Nephron (organoid): ENCODE data around the gene EPHA4.
A peak's percentile ranks its signal among the peaks of the same experiment; 100 is the strongest.

Experiments used
- H3K27ac Mint-ChIP-seq, 3 experiments: 2 replicates each; pipeline ENCODE4 v1.8.0; 2020; ENCODE audit warnings: mixed read lengths in 3 of 3, mild to moderate bottlenecking in 2 of 3, moderate library complexity in 1 of 3
- H3K27me3 Mint-ChIP-seq: 2 replicates; pipeline ENCODE4 v1.8.0; 2021; ENCODE audit warnings: low read depth, mild to moderate bottlenecking, moderate library complexity, mixed read lengths
- H3K36me3 Mint-ChIP-seq: 2 replicates; pipeline ENCODE4 v1.8.0; 2020; ENCODE audit warnings: low read depth, mixed read lengths
- H3K4me1 Mint-ChIP-seq: 2 replicates; pipeline ENCODE4 v1.8.0; 2020; ENCODE audit warnings: mixed read lengths
- H3K4me3 Mint-ChIP-seq, 3 experiments: 2 replicates each; pipeline ENCODE4 v1.8.0; 2020; ENCODE audit warnings: mild to moderate bottlenecking in 3 of 3, mixed read lengths in 3 of 3, moderate library complexity in 2 of 3
- H3K9me3 Mint-ChIP-seq: 2 replicates; pipeline ENCODE4 v1.8.0; 2020; ENCODE audit warnings: mixed read lengths
- CTCF ChIP-seq, 3 experiments: fragments of 200-600 bp; sonication (generic); IDR thresholded peaks; one replicate each; pipeline ENCODE4 v1.5.0; 2021; ENCODE audit warnings: antibody characterized with exemption in 3 of 3; ENCODE audit not compliant: unreplicated experiment in 3 of 3

Gene EPHA4

GRCh38 chr2:221505605-221506004 lies 66.5 kb downstream of the EPHA4 start:
- no peak for TF ChIP-seq CTCF (IDR thresholded peaks at IDR 0.05; ENCODE audit: unreplicated experiment in 3 of 3)
- Mint-ChIP-seq H3K4me3 (no peak overlapping the region), H3K36me3 (peaks cover 3% of the 10 kb centered on the region), H3K27me3 (no peaks in the 10 kb centered on the region), H3K9me3 (no peaks in the 10 kb centered on the region), H3K27ac (no peak overlapping the region), H3K4me1 (peaks cover 31% of the 10 kb centered on the region)

GRCh38 chr2:221504905-221505304 lies 67.2 kb downstream of the EPHA4 start:
- no peaks in the 10 kb centered on the region for H3K9me3 Mint-ChIP-seq
- no peak overlapping the region for H3K27ac Mint-ChIP-seq
- H3K4me1 Mint-ChIP-seq, result peaks cover 37% of the 10 kb centered on the region
- no peaks in the 10 kb centered on the region for H3K27me3 Mint-ChIP-seq
- TF ChIP-seq CTCF (IDR thresholded peaks at IDR 0.05; ENCODE audit: unreplicated experiment in 3 of 3), result no peak
- H3K36me3 Mint-ChIP-seq, result peaks cover 10% of the 10 kb centered on the region
- no peak overlapping the region for H3K4me3 Mint-ChIP-seq

GRCh38 chr2:221503965-221504364 lies 68.1 kb downstream of the EPHA4 start:
- peaks cover 37% of the 10 kb centered on the region for H3K4me1 Mint-ChIP-seq
- no peaks in the 10 kb centered on the region for H3K9me3 Mint-ChIP-seq
- no peaks in the 10 kb centered on the region for H3K27me3 Mint-ChIP-seq
- no peak overlapping the region for H3K4me3 Mint-ChIP-seq
- H3K27ac Mint-ChIP-seq, result peak overlapping the region in 1 of 3 experiments; percentile 63
- H3K36me3 Mint-ChIP-seq, result peaks cover 12% of the 10 kb centered on the region
- no peak for TF ChIP-seq CTCF (IDR thresholded peaks at IDR 0.05; ENCODE audit: unreplicated experiment in 3 of 3)

GRCh38 chr2:221502270-221503010 lies 69.7 kb downstream of the EPHA4 start:
- Mint-ChIP-seq H3K4me3 (peak overlapping the region in 1 of 3 experiments; percentile 7), H3K27ac (peak overlapping the region in 2 of 3 experiments; percentile 10 to 86), H3K27me3 (no peaks in the 10 kb centered on the region), H3K36me3 (peaks cover 20% of the 10 kb centered on the region), H3K9me3 (no peaks in the 10 kb centered on the region), H3K4me1 (peaks cover 37% of the 10 kb centered on the region)
- TF ChIP-seq CTCF (IDR thresholded peaks at IDR 0.05; ENCODE audit: unreplicated experiment in 3 of 3), result no peak

DNA sequence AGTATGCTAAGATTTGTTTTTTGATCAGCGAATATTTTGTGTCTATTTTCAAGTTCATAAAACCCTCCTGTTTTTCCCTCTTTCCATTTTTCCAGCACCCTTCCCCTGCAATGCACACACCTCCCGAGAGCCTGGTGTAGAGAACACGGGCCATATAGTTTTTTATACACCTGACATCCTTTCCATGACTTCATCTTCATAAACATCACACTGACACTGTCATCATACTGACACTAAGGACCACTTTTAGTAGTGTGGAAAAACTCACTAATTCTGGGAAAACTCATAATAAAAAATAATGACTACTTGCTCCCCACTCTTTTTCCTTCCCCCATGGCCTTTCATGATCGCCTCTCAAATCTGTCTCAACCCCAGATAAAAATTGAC lies 70.2 kb downstream of the EPHA4 start:
- Mint-ChIP-seq H3K27me3 (no peaks in the 10 kb centered on the region), H3K9me3 (no peaks in the 10 kb centered on the region)
- TF ChIP-seq CTCF (IDR thresholded peaks at IDR 0.05; ENCODE audit: unreplicated experiment in 3 of 3), result no peak

More for the DNA sequence above, 70.2 kb downstream of the EPHA4 start:
- Mint-ChIP-seq H3K36me3 (peaks cover 22% of the 10 kb centered on the region), H3K4me3 (peak overlapping the region in 1 of 3 experiments; percentile 7), H3K27ac (peak overlapping the region in 2 of 3 experiments; percentile 10 to 86), H3K4me1 (peaks cover 37% of the 10 kb centered on the region)
